Measurements from ENCODE around the gene IL36G.
"Not testable (repeated sequence)": the region's sequence is repeated elsewhere in the genome, so short reads cannot be mapped to it uniquely, and the experiment has no call there.

The IL36G gene

GRCh38 chr2:112977559-112978056 is at the start of gene IL36G:
Gene IL36G, plus strand, starts transcription at chr2:112978006. Its CDS starts 633 bp downstream, at chr2:112978639.
- no peak for DNase-seq (ENCODE audit: low read depth)

DNA sequence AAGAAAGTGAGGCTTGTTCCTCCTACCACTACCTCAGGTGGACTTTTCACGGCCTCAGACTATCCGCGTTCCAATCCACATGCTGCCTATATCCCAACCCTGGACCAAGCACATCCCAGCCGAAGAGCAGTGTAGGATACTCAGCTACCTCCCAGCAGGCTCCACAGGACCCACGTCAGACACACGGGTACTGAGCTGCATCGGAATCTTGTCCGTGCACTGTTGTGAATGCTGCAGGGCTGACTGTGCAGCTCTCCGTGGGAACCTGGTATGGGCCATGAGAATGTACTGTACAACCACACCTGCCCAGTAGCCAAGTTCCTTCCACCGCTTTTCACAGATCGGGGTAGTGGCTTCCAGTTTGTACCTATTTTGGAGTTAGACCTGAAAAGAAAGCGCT is 44.5 kb upstream of the IL36G start:
- DNase-seq (ENCODE audit: low read depth), result no peak

GRCh38 chr2:112934117-112934516 is 43.7 kb upstream of the IL36G start:
- DNase-seq (ENCODE audit: low read depth), result not testable (repeated sequence)

DNA sequence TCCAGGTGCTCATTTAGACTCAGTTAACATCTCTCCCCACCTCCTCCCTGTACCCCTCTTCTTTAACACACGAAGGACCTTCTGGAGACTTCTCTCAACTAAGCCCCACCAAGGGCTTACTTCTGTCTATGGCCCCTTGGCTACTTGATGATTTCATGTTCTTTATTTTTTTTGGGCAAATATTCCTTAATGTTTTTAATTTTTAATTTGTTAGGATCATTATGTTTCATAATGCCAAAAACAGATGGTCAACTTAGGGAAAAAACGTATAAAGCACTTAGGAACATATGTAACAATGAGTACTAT is 40.9 kb upstream of the IL36G start:
- DNase-seq (ENCODE audit: low read depth), result peak; percentile 52

GRCh38 chr2:112938904-112939303 is 38.9 kb upstream of the IL36G start:
- DNase-seq (ENCODE audit: low read depth), result peak; percentile 79

DNA sequence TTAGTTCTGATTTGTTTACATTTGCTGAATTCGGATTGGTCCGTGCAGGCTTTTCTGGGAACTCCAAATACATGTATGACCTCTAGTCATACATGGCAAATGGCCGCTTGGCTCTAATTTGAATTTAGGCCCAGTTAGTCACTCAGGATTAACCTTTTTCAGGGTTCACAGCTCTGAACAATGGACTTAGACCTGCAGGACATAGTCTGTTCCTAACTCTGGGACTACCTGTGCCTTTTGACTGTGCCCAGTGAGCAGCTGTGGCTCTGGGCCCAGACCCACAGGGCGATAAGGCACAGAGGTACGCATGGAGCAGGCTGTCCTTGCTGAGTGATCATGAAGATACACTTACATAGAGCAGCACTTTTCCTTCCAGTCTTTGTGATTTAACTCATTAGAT is 38.4 kb upstream of the IL36G start:
- no peak for DNase-seq (ENCODE audit: low read depth)

GRCh38 chr2:112940859-112941625 is 36.8 kb upstream of the IL36G start:
- no peak for DNase-seq (ENCODE audit: low read depth)

- DNase-seq (ENCODE audit: low read depth), result peak; percentile 86
Observed at GRCh38 chr2:112941753-112942653, 35.8 kb upstream of the IL36G start.

DNA sequence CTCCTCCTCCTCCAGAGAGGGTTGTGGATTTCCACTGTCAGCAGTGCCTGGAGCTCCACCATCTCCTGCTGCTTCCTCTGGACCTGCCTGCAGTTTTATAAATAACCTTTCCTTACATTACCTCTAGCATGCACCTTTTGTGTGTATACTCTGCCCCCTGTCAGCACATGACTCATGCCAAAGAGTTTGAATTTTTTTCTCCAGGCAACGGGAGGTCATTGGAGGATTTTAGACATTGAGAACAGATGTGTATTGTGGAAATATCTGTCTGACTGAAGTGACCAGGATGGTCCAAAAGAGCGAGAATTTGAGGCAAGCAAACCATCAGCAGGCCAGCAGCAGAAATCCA is 35.2 kb upstream of the IL36G start:
- DNase-seq (ENCODE audit: low read depth), result peak; percentile 30

DNA sequence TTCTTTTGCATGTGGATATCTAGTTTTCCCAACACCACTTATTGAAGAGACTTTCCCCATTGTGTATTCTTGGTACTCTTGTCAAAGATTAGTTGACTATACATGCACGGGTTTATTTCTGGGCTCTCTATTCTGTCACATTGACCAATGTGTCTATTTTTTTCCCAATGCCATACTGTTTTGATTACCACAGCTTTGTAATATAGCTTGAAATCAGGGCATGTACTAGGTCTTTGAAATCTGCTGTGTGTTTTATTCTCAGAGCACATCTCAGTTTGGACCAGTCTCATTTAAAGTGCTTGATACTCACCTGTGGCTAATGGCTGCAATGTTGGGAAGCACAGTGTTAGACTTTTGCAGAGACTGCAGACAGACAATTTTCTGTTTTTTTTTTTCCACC is 32.8 kb upstream of the IL36G start:
- DNase-seq (ENCODE audit: low read depth), result no peak

DNA sequence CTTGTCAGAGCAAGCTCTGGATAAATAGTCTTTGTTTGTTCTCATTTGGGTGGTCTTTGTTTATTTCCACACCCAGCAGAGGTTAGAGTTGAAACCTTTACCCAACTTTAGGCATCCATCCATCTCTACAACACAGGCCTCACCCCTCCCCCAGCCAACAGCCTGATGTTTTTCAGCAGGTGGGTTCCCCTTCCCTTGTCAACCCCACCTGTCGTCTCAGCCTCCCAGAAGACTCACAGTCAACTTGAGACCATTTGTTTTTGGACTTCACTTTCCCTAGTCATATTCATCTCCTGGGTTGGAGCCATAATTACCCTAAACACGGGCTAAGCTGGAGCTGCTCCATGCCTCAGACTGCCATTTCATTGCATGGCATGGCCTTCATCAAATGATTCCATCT is 31.7 kb upstream of the IL36G start:
- no peak for DNase-seq (ENCODE audit: low read depth)

DNA sequence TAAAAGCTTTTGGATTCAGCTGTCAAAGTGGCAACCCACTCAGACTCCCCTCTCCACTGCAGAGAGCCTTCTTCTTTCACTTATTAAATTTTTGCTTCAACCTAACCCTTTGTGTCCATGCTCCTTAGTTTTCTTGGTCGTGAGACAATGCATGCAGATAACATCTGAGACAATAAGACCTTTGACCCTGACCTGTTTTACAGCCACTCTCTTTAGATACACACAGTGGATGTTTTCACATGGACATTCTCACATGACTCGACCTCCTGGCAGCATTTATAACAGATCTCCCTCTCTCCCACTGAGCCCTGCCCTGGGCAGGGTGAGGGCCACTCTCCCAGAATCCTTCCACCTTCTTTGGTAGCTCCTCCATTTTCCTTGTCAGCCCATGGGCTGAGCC is 30.4 kb upstream of the IL36G start:
- DNase-seq (ENCODE audit: low read depth), result no peak

GRCh38 chr2:112949456-112949855 is 28.4 kb upstream of the IL36G start:
- no peak for DNase-seq (ENCODE audit: low read depth)

- DNase-seq (ENCODE audit: low read depth), result no peak
Observed at GRCh38 chr2:112954364-112954763, 23.4 kb upstream of the IL36G start.

DNA sequence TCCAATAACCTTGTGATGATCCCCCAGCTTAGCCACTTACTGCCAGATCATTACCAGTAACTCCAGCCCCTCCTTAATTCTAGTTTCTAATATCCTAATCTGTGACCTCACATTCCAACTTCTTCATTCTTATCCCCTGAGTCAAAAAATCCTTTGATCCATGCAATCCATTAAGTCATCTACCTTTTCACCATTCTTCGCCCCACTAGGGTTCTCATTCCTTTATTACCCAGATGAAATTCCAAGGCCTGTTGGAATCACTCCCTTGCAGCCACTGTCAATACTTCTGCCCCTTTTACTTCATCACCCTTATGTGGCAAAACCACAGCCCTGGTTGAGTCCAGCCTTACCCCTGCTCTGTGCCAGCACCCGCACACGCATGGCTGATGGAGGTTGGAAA is 20.3 kb upstream of the IL36G start:
- DNase-seq (ENCODE audit: low read depth), result peak; percentile 17

DNA sequence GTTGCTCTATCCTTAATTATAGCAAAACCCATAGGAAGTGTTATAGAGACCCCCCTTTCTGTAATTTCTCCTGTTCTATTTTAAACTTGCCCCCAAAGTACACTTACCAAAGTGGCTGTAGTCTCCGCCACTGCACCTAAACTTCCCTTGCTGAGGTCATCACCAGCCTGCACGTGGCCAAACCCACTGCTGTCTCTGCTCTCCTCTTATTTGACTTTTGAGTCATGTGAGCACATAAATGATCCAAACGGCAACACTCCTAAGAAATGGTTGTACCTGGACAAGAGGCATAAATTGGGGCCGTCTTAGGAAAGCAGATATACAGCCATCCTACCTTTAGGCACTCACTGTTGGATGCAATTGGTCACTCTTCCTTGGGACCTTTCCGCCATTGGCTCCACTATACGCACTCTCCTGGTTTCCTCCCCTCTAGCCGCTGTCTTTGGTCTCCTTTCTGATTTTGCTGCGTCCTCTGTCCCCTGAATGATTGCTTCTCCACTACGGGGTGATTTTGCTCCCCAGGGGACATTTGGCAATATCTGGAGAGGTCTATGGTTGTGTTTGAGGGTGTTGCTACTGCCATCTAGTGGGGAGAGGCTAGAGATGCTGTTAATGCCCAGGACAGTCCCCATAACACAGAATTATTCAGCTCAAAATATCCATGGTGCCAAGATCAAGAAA is 19.2 kb upstream of the IL36G start:
- peak; percentile 77 for DNase-seq (ENCODE audit: low read depth)

- DNase-seq (ENCODE audit: low read depth), result peak; percentile 27
Observed at GRCh38 chr2:112959109-112959812, 18.5 kb upstream of the IL36G start.

DNA sequence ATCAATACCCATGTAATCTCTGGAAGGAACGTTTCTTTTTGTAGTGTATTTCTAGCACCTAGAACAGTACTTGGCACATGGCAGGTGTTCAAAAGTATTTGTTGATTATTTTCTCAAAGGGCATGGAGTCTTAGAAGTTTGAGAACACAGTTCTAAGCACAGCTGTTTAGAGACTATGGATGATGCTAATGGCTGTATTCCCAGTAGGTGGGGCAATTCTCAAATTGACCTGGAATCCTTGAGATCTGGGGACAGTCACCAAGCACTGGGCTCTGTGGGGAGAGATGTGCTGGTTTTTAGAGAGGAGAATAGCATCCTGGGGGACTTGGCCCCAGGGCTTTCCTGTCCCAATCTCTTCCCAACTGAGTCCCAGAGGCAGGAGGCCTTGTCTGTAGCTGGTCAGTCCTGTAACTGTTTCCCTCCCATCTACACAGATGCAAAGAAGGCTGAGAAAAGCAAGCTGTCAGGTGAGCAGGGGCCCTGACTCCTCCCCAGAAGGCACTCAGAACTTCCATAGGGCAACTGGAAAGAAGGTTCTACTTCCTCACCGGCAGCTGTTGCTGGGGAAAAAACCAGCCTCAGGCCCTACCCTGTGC is 17.5 kb upstream of the IL36G start:
- DNase-seq (ENCODE audit: low read depth), result no peak

- DNase-seq (ENCODE audit: low read depth), result no peak
Observed at GRCh38 chr2:112962308-112963175, 15.3 kb upstream of the IL36G start.

- no peak for DNase-seq (ENCODE audit: low read depth)
Observed at GRCh38 chr2:112967023-112967422, 10.8 kb upstream of the IL36G start.

Measured in ELR (cell line).